RPMI8226 (cell line): ENCODE results near the gene UBL4A.

Experiments used
- DNase-seq: peaks from one replicate; pipeline ENCODE4 v3.0.0-alpha.2; 2015

UBL4A gene

GRCh38 chrX:154481911-154482601 lies 4.4 kb downstream of the UBL4A start:
- no peak for DNase-seq

- DNase-seq, result no peak
Measured at GRCh38 chrX:154481195-154481594, 5.2 kb downstream of the UBL4A start.

GRCh38 chrX:154478728-154479622 lies 7.4 kb downstream of the UBL4A start, which contains the start of gene LAGE3:
LAGE3 (minus strand) TSS chrX:154479281; CDS start chrX:154478915, 366 bp downstream.
- DNase-seq, result peak; percentile 93

- no peak for DNase-seq
Measured at GRCh38 chrX:154477891-154478477, 8.4 kb downstream of the UBL4A start.

- no peak for DNase-seq
Measured at GRCh38 chrX:154476821-154477220, 9.6 kb downstream of the UBL4A start.

GRCh38 chrX:154473683-154474082 lies 12.7 kb downstream of the UBL4A start:
- no peak for DNase-seq

- no peak for DNase-seq
Measured at GRCh38 chrX:154472685-154473632, 13.5 kb downstream of the UBL4A start.

GRCh38 chrX:154471839-154472684 lies 14.4 kb downstream of the UBL4A start:
- DNase-seq, result no peak

- DNase-seq, result no peak
Measured at GRCh38 chrX:154470914-154471568, 15.4 kb downstream of the UBL4A start.

GRCh38 chrX:154470434-154470833 lies 16.0 kb downstream of the UBL4A start:
- no peak for DNase-seq

- no peak for DNase-seq
Measured at GRCh38 chrX:154469880-154470279, 16.5 kb downstream of the UBL4A start.

GRCh38 chrX:154469114-154469513 lies 17.3 kb downstream of the UBL4A start:
- DNase-seq, result no peak

- DNase-seq, result no peak
Measured at GRCh38 chrX:154468217-154468616, 18.2 kb downstream of the UBL4A start.

- DNase-seq, result no peak
Measured at GRCh38 chrX:154467556-154467955, 18.9 kb downstream of the UBL4A start.

- no peak for DNase-seq
Measured at GRCh38 chrX:154466907-154467306, 19.5 kb downstream of the UBL4A start.

GRCh38 chrX:154466036-154466435 lies 20.4 kb downstream of the UBL4A start:
- no peak for DNase-seq

GRCh38 chrX:154465601-154466000 lies 20.8 kb downstream of the UBL4A start:
- DNase-seq, result no peak

GRCh38 chrX:154464806-154465365 lies 21.5 kb downstream of the UBL4A start:
- DNase-seq, result no peak

GRCh38 chrX:154463611-154464220 lies 22.7 kb downstream of the UBL4A start:
- DNase-seq, result no peak

GRCh38 chrX:154462396-154462795 lies 24.0 kb downstream of the UBL4A start:
- no peak for DNase-seq
